Left lung (tissue), 10 donors: ENCODE measurements around the gene CCDC51. TPM values are rescaled to one million over a fixed set of nuclear protein-coding genes. Genes with fewer than 3 reads are reported as not detected.
A peak's percentile ranks its signal among the peaks of the same experiment; 100 is the strongest.

Source experiments
- ATAC-seq: fragments of 200-7000 bp; cut with Tn5 transposase; one replicate; pipeline ENCODE4 v1.9.1; 2020; ENCODE audit warnings: moderate library complexity
- DNase-seq, 4 donors: peaks; one replicate each; pipeline ENCODE4 v3.0.0-alpha.2; 2013 to 2020
- H3K27ac ChIP-seq, 2 donors: fragments of 200-600 bp; sonication (generic) in 1 of 2; one replicate each; pipeline versions ENCODE4 v1.5.0 to v1.8.0; 2020 to 2021
- H3K27me3 ChIP-seq, 2 donors: fragments of 200-600 bp; sonication (generic) in 1 of 2; one replicate each; pipeline versions ENCODE4 v1.5.0 to v1.8.0; 2020 to 2021
- H3K36me3 ChIP-seq, 2 donors: fragments of 200-600 bp; sonication (generic) in 1 of 2; one replicate each; pipeline versions ENCODE4 v1.5.0 to v1.8.0; 2020 to 2021
- H3K4me1 ChIP-seq, 2 donors: fragments of 200-600 bp; one replicate each; pipeline ENCODE4 v1.8.0; 2021
- H3K4me3 ChIP-seq, 2 donors: fragments of 200-600 bp; sonication (generic) in 1 of 2; one replicate each; pipeline versions ENCODE4 v1.5.0 to v1.8.0; 2020 to 2021; ENCODE audit warnings: mild to moderate bottlenecking in 1 of 2
- H3K9me3 ChIP-seq, 2 donors: fragments of 200-600 bp; sonication (generic) in 1 of 2; one replicate each; pipeline versions ENCODE4 v1.5.0 to v1.8.0; 2020 to 2021
- CTCF ChIP-seq, 2 donors: fragments of 200-600 bp; sonication (generic) in 1 of 2; IDR thresholded peaks; one replicate each; pipeline versions ENCODE4 v1.5.0 to v1.8.0; 2021; ENCODE audit warnings: antibody characterized with exemption in 2 of 2
- intact Hi-C, 2 donors: fragments of 100-400 bp; cut with DNase I; formaldehyde crosslinking; loops; one replicate each; pipeline versions ENCODE4 v1.11.2 to v1.14.2; 2022
- polyA plus RNA-seq, 6 donors: library from polyadenylated mRNA; unstranded; fragments of 120-200 nt; gene quantifications; one replicate each; pipeline ENCODE4 v1.2.1, GENCODE V29; 2013; ENCODE audit not compliant: insufficient read length in 6 of 6
- total RNA-seq, 2 donors: library from RNA; stranded (reverse); fragmentation: NEBNext Ultra II Directional; extraction: Animal tissue kit (Norgen Biotek cat#: 25700); gene quantifications; one replicate each; pipeline ENCODE4 v1.2.1, GENCODE V29; 2021
- donor health status: DM: no; HTN: yes; CAD: no.
- donor health status: DM: no; HTN: no; CAD: no.

The CCDC51 gene
- total and polyA plus RNA-seq, 8 donors, result 13.4 to 16.2 (median 14.8) TPM

DNA sequence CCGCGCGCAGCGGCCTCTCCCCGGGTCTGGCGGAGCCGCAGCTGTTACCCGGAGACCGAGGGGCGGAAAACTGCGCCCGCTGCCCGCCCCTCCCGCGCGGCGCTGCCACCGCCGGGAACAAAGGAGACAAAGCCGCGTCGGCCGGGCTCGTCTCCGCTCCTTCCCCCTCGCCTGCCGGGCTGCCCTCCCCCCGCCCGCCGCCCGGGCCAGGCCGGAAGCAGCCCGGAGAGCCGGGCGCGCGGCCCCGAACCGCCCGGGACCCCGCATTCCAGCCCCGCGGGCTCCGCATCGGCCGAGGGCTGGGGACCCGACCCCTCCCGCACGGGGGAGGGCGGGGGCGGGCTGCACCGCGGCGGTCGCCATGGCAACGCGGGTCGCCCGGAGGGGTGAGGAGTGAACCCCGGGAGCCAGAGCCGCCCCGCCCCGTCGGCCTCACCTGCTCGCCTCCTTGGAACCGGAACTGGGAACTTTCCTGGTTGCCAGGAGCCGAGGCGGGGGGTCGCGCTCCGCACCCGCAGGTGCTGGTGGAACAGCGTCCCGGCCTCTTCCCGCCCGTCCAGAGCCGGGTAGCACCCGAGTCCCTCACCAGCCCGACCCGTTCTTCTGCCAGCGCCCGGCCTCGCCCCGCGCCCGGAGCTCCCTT is 10.5 kb downstream of the CCDC51 start:
- peaks cover 34 to 50% of the 10 kb centered on the region in 2 donors for H3K4me1 ChIP-seq
- peak; percentile 51 to 92 (median 72) for DNase-seq
- peak overlapping the region; percentile 67 to 68 for H3K4me3 ChIP-seq
- no peaks in the 10 kb centered on the region for H3K9me3 ChIP-seq
- peaks cover 0 to 18% of the 10 kb centered on the region in 2 donors for H3K36me3 ChIP-seq
- TF ChIP-seq CTCF (IDR thresholded peaks at IDR 0.05), result no peak
- H3K27ac ChIP-seq, result peak overlapping the region; percentile 77 to 87
- intact Hi-C loops, result no loop called here
- H3K27me3 ChIP-seq, result peaks cover 0 to 14% of the 10 kb centered on the region in 2 donors
- ATAC-seq, result peak; percentile 55

- peak overlapping the region; percentile 67 to 68 for H3K4me3 ChIP-seq
- peaks cover 0 to 18% of the 10 kb centered on the region in 2 donors for H3K36me3 ChIP-seq
- no peak for TF ChIP-seq CTCF (IDR thresholded peaks at IDR 0.05)
- ATAC-seq (peak; percentile 48), DNase-seq (peak in 3 of 4 donors; percentile 51 to 77 (median 70))
- peak overlapping the region; percentile 77 to 87 for H3K27ac ChIP-seq
- H3K9me3 ChIP-seq, result no peaks in the 10 kb centered on the region
- H3K27me3 ChIP-seq, result peaks cover 0 to 14% of the 10 kb centered on the region in 2 donors
- H3K4me1 ChIP-seq, result peaks cover 28 to 50% of the 10 kb centered on the region in 2 donors
- intact Hi-C loops, result no loop called here
These were observed 11.2 kb downstream of the CCDC51 start for GRCh38 chr3:48428572-48429316.

DNA sequence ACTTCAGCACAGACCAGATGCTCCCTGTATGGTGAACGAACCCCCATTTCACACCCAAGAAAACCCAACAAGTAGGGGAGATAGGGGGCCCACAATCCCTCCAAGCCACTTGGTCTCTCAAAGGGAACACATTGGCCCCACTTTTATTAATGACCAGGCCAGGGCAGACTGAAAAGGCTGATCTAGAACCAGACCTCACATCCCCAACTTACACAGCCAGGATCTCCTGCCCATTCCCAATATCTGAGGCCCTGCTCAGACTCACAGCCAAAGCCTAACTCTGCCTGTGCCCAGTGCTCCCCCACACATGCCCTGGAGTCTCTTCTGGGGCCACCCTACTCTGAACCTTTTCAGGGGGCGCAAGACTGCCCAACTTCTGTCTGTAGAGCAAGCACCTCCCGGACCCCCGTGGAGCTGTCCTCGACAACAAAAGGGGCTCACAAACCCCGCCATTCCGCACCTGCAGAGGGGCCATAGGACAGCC is 11.8 kb downstream of the CCDC51 start:
- Histone ChIP-seq H3K27ac (peak overlapping the region; percentile 77 to 87), H3K36me3 (peaks cover 0 to 17% of the 10 kb centered on the region in 2 donors), H3K27me3 (peaks cover 0 to 14% of the 10 kb centered on the region in 2 donors), H3K4me3 (peak overlapping the region; percentile 67 to 68), H3K9me3 (no peaks in the 10 kb centered on the region), H3K4me1 (peaks cover 27 to 50% of the 10 kb centered on the region in 2 donors)
- no peak for DNase-seq
- intact Hi-C loops, result no loop called here
- TF ChIP-seq CTCF (IDR thresholded peaks at IDR 0.05), result no peak
- no peak for ATAC-seq

DNA sequence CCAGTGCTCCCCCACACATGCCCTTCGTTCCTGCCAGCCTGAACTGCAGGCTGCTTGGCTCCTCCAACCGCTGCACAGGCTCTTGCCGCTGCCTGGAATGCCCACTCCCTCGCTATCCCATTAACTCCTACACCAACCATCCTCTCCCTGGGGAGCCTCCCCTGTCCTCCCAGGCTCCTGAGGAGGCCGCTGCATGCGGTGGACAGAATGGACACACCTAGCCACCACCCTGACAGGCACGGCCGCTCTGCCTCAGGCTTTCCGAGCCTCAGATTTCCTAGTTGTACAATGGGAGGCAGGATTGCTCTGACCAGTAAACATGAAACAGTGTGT is 12.3 kb downstream of the CCDC51 start:
- no peak for ATAC-seq
- peak overlapping the region in 1 of 2 donors; percentile 67 for H3K4me3 ChIP-seq
- no peak overlapping the region for H3K27ac ChIP-seq
- no peaks in the 10 kb centered on the region for H3K9me3 ChIP-seq
- peaks cover 27 to 50% of the 10 kb centered on the region in 2 donors for H3K4me1 ChIP-seq
- intact Hi-C loops, result no loop called here
- H3K27me3 ChIP-seq, result peaks cover 0 to 14% of the 10 kb centered on the region in 2 donors
- peaks cover 0 to 12% of the 10 kb centered on the region in 2 donors for H3K36me3 ChIP-seq
- no peak for DNase-seq
- TF ChIP-seq CTCF (IDR thresholded peaks at IDR 0.05), result no peak
